ENCODE results near the gene TRNP1.

TRNP1 gene

GRCh38 chr1:27049607-27050006 lies 56.1 kb downstream of the TRNP1 start:
- no peak overlapping the region for H3K4me3 ChIP-seq (IDR thresholded peaks at IDR 0.05; ENCODE audit: insufficient read depth, low read depth, low read length)
- no peaks in the 10 kb centered on the region for H4K20me1 ChIP-seq (ENCODE audit: insufficient read depth)
- H3K4me1 ChIP-seq (ENCODE audit: low read depth, poor library complexity, severe bottlenecking) = peaks cover 9% of the 10 kb centered on the region
- H3K4me2 ChIP-seq = no peak overlapping the region
- H3K79me2 ChIP-seq (ENCODE audit: insufficient read depth, low read depth) = no peaks in the 10 kb centered on the region
- no peak overlapping the region for H3K27ac ChIP-seq
- H3K36me3 ChIP-seq (ENCODE audit: insufficient read depth) = no peaks in the 10 kb centered on the region
- no peaks in the 10 kb centered on the region for H3K27me3 ChIP-seq (ENCODE audit: insufficient read depth, low read depth)
- H3K9ac ChIP-seq = no peak overlapping the region
- H2AFZ ChIP-seq (ENCODE audit: low read depth) = no peak overlapping the region
- no peak for TF ChIP-seq CTCF (conservative IDR thresholded peaks at IDR 0.05; ENCODE audit: low read depth, low read length)

Data from KMS-11 (cell line).